GM15510 (cell line): ENCODE measurements around the gene PTBP2.

Source experiments
- POLR2A ChIP-seq: IDR thresholded peaks from 3 replicates; pipeline ENCODE4 v1.6.1; 2011; ENCODE audit warnings: borderline replicate concordance; ENCODE audit not compliant: insufficient read length; ENCODE audit errors: extremely low read depth

The PTBP2 gene

GRCh38 chr1:96771847-96772246 lies 50.3 kb downstream of the PTBP2 start:
- no peak for TF ChIP-seq POLR2A

- TF ChIP-seq POLR2A, result no peak
These were observed 50.8 kb downstream of the PTBP2 start for GRCh38 chr1:96772349-96772748.

GRCh38 chr1:96772972-96773371 lies 51.4 kb downstream of the PTBP2 start:
- no peak for TF ChIP-seq POLR2A

GRCh38 chr1:96782206-96782605 lies 60.6 kb downstream of the PTBP2 start:
- no peak for TF ChIP-seq POLR2A

- no peak for TF ChIP-seq POLR2A
These were observed 61.3 kb downstream of the PTBP2 start for GRCh38 chr1:96782856-96783255.

GRCh38 chr1:96790599-96790998 lies 69.0 kb downstream of the PTBP2 start:
- TF ChIP-seq POLR2A, result no peak

- TF ChIP-seq POLR2A, result no peak
These were observed 70.6 kb downstream of the PTBP2 start for GRCh38 chr1:96792220-96792619.

GRCh38 chr1:96804648-96805047 lies 83.1 kb downstream of the PTBP2 start:
- TF ChIP-seq POLR2A, result no peak

- no peak for TF ChIP-seq POLR2A
These were observed 86.6 kb downstream of the PTBP2 start for GRCh38 chr1:96808191-96808590.

- TF ChIP-seq POLR2A, result no peak
These were observed 94.3 kb downstream of the PTBP2 start for GRCh38 chr1:96815914-96816313.

GRCh38 chr1:96820107-96820506 lies 98.5 kb downstream of the PTBP2 start:
- no peak for TF ChIP-seq POLR2A

GRCh38 chr1:96820671-96821070 lies 99.1 kb downstream of the PTBP2 start:
- no peak for TF ChIP-seq POLR2A

- TF ChIP-seq POLR2A, result no peak
These were observed 103.6 kb downstream of the PTBP2 start for GRCh38 chr1:96825231-96825630.

- TF ChIP-seq POLR2A, result no peak
These were observed 104.5 kb downstream of the PTBP2 start for GRCh38 chr1:96825950-96826576.

GRCh38 chr1:96833376-96833775 lies 111.8 kb downstream of the PTBP2 start:
- TF ChIP-seq POLR2A, result no peak

GRCh38 chr1:96834986-96835385 lies 113.4 kb downstream of the PTBP2 start:
- no peak for TF ChIP-seq POLR2A
